Spleen (tissue), 11 donors: Measurements from ENCODE around the gene COX4I1. TPM values are rescaled to one million over a fixed set of nuclear protein-coding genes. Genes with fewer than 3 reads are reported as not detected.

Experiments used
- DNase-seq: peaks from one replicate; pipeline ENCODE4 v3.0.0-alpha.2; 2020
- H3K27ac ChIP-seq, 8 donors: fragments of 200-600 bp; sonication (generic) in 7 of 8; 1 replicate in 4 of 8; 2 replicates in 4 of 8; pipeline versions ENCODE4 v1.5.0 to v1.8.0; 2016 to 2021; ENCODE audit warnings: inconsistent platforms in 4 of 8, mild to moderate bottlenecking in 4 of 8, moderate library complexity in 1 of 8
- H3K27me3 ChIP-seq, 7 donors: fragments of 200-600 bp; sonication (generic) in 6 of 7; replicated peaks in 1 of 7; 1 replicate in 4 of 7; 2 replicates in 3 of 7; pipeline versions ENCODE4 v1.5.0 to v1.8.0; 2016 to 2021; ENCODE audit warnings: inconsistent platforms in 3 of 7, mild to moderate bottlenecking in 1 of 7
- H3K36me3 ChIP-seq, 6 donors: fragments of 200-600 bp; sonication (generic) in 5 of 6; 1 replicate in 4 of 6; 2 replicates in 2 of 6; pipeline versions ENCODE4 v1.5.0 to v1.8.0; 2016 to 2021; ENCODE audit warnings: inconsistent platforms in 2 of 6
- H3K4me1 ChIP-seq, 6 donors: fragments of 200-600 bp; sonication (generic) in 5 of 6; 1 replicate in 3 of 6; 2 replicates in 3 of 6; pipeline versions ENCODE4 v1.5.0 to v1.8.0; 2016 to 2021; ENCODE audit warnings: inconsistent platforms in 3 of 6
- H3K4me3 ChIP-seq, 8 donors: fragments of 200-600 bp; sonication (generic) in 7 of 8; 1 replicate in 4 of 8; 2 replicates in 4 of 8; pipeline versions ENCODE4 v1.5.0 to v1.8.0; 2016 to 2021; ENCODE audit warnings: inconsistent platforms in 4 of 8, mild to moderate bottlenecking in 4 of 8, moderate library complexity in 2 of 8
- H3K9me3 ChIP-seq, 8 donors: fragments of 200-600 bp; sonication (generic) in 7 of 8; 1 replicate in 4 of 8; 2 replicates in 4 of 8; pipeline versions ENCODE4 v1.5.0 to v1.8.0; 2016 to 2021; ENCODE audit warnings: inconsistent platforms in 4 of 8
- CTCF ChIP-seq, 11 experiments: fragments of 200-600 bp in 7 of 11; fragments of 450-650 bp in 4 of 11; sonication (generic) in 4 of 11; IDR thresholded peaks in 8 of 11; conservative IDR thresholded peaks in 3 of 11; 1 replicate in 7 of 11; 2 replicates in 4 of 11; pipeline versions ENCODE4 v1.4.0 to v1.8.0; 2016 to 2021; ENCODE audit warnings: antibody characterized with exemption in 11 of 11, inconsistent platforms in 4 of 11, mild to moderate bottlenecking in 1 of 11
- POLR2A ChIP-seq, 3 donors: fragments of 450-650 bp; IDR thresholded peaks; one replicate each; pipeline ENCODE4 v1.5.1; 2017; ENCODE audit warnings: antibody characterized with exemption in 3 of 3, mild to moderate bottlenecking in 1 of 3
- POLR2AphosphoS5 ChIP-seq, 3 donors: sonication (generic); formaldehyde crosslinking; IDR thresholded peaks; one replicate each; pipeline ENCODE4 v1.5.1; 2017; ENCODE audit warnings: antibody characterized with exemption in 3 of 3
- WGBS, 5 donors: extraction: QIAGEN DNeasy Blood & Tissue Kit in 3 of 5; methylation state at CpG; one replicate each; pipeline versions ENCODE4 v1.1.5 to v1.1.7; 2013 to 2018; 5-methylcytosine and 5-hydroxymethylcytosine counted together
- intact Hi-C: fragments of 100-400 bp; cut with DNase I; formaldehyde crosslinking; loops from one replicate; pipeline ENCODE4 v1.15.0; 2023; ENCODE audit warnings: low total_unique reads
- polyA plus RNA-seq, 3 donors: library from polyadenylated mRNA; stranded (reverse); fragments of 200-250 nt; gene quantifications; one replicate each; pipeline ENCODE4 v1.2.1, GENCODE V29; 2013
- total RNA-seq, 7 donors: library from RNA; depleted of rRNA in 3 of 7; stranded (reverse); fragments of >200 nt in 3 of 7; fragmentation: NEBNext Ultra II Directional in 4 of 7; extraction: Animal tissue kit (Norgen Biotek cat#: 25700) in 4 of 7; gene quantifications; one replicate each; pipeline versions ENCODE4 v1.1.0 to v1.2.1, GENCODE V29; 2016 to 2021
- donor health status: healthy with polysubstance abuse.
- donor health status: DM: no; HTN: no; CAD: no; lungs with moderate emphysema.
- donor health status: DM: no; HTN: no; CAD: no.
- donor health status: Bipolar disorder and iron deficiency.
- donor health status: healthy.
- donor health status: DM: no; HTN: no; CAD: no.
- donor health status: DM: yes; HTN: yes; CAD: no.

The COX4I1 gene
- total and polyA plus RNA-seq, 10 donors, result 348 to 1,132 (median 450) TPM

GRCh38 chr16:85753559-85753958 lies 45.9 kb upstream of the COX4I1 start:
- TF ChIP-seq POLR2A (IDR thresholded peaks at IDR 0.05), result no peak
- no peak for TF ChIP-seq CTCF (IDR thresholded peaks at IDR 0.05 in 8 of 11, conservative IDR thresholded peaks at IDR 0.05 in 3 of 11)
- no peak for TF ChIP-seq POLR2AphosphoS5 (IDR thresholded peaks at IDR 0.05)
- Histone ChIP-seq H3K27ac (peak overlapping the region in 4 of 8 donors; percentile 85 to 92 (median 88)), H3K27me3 (peaks cover 0 to 47% (median 15%) of the 10 kb centered on the region in 7 donors), H3K4me1 (peaks cover 29 to 97% (median 82%) of the 10 kb centered on the region in 6 donors), H3K9me3 (no peaks in the 10 kb centered on the region), H3K4me3 (no peak overlapping the region), H3K36me3 (no peaks in the 10 kb centered on the region)
- DNase-seq, result no peak
- 61 to 83% (median 74%) methylated on average over 6 of the region's 6 CpGs for WGBS, 5 donors
- intact Hi-C loops, result no loop called here

GRCh38 chr16:85753976-85754375 lies 45.5 kb upstream of the COX4I1 start:
- peaks cover 29 to 97% (median 82%) of the 10 kb centered on the region in 6 donors for H3K4me1 ChIP-seq
- intact Hi-C loops, result no loop called here

GRCh38 chr16:85754413-85754812 lies 45.1 kb upstream of the COX4I1 start:
- H3K4me1 ChIP-seq, result peaks cover 29 to 97% (median 83%) of the 10 kb centered on the region in 6 donors
- peaks cover 0 to 48% (median 15%) of the 10 kb centered on the region in 7 donors for H3K27me3 ChIP-seq
- no peak for TF ChIP-seq CTCF (IDR thresholded peaks at IDR 0.05 in 8 of 11, conservative IDR thresholded peaks at IDR 0.05 in 3 of 11)
- no peak for TF ChIP-seq POLR2A (IDR thresholded peaks at IDR 0.05)
- peak in 1 of 3 donors; percentile 28 for TF ChIP-seq POLR2AphosphoS5 (IDR thresholded peaks at IDR 0.05)

More at GRCh38 chr16:85753976-85754375, 45.5 kb upstream of the COX4I1 start:
- H3K4me3 ChIP-seq, result peak overlapping the region in 1 of 8 donors; percentile 21
- peak overlapping the region in 5 of 8 donors; percentile 85 to 92 (median 87) for H3K27ac ChIP-seq
- no peak for DNase-seq
- 66 to 82% (median 69%) methylated on average over 6 to 7 of the region's 7 CpGs for WGBS, 5 donors
- TF ChIP-seq CTCF (IDR thresholded peaks at IDR 0.05 in 8 of 11, conservative IDR thresholded peaks at IDR 0.05 in 3 of 11) (no peak), POLR2A (IDR thresholded peaks at IDR 0.05) (no peak), POLR2AphosphoS5 (IDR thresholded peaks at IDR 0.05) (no peak)
- peaks cover 0 to 48% (median 15%) of the 10 kb centered on the region in 7 donors for H3K27me3 ChIP-seq
- no peaks in the 10 kb centered on the region for H3K9me3 ChIP-seq
- no peaks in the 10 kb centered on the region for H3K36me3 ChIP-seq

GRCh38 chr16:85755929-85756768 lies 43.3 kb upstream of the COX4I1 start:
- TF ChIP-seq POLR2AphosphoS5 (IDR thresholded peaks at IDR 0.05) (peak; percentile 58 to 92 (median 75)), POLR2A (IDR thresholded peaks at IDR 0.05) (peak in 2 of 3 donors; percentile 27 to 41), CTCF (IDR thresholded peaks at IDR 0.05 in 8 of 11, conservative IDR thresholded peaks at IDR 0.05 in 3 of 11) (no peak)
- peak overlapping the region in 1 of 8 donors; percentile 22 for H3K4me3 ChIP-seq
- H3K27me3 ChIP-seq, result peaks cover 0 to 37% (median 5%) of the 10 kb centered on the region in 7 donors
- peak overlapping the region; percentile 69 to 92 (median 85) for H3K27ac ChIP-seq
- intact Hi-C loops, result no loop called here
- 56 to 71% (median 59%) methylated on average over 24 to 25 of the region's 25 CpGs for WGBS, 5 donors
- peak; percentile 87 for DNase-seq
- H3K4me1 ChIP-seq, result peaks cover 21 to 99% (median 73%) of the 10 kb centered on the region in 6 donors
- H3K9me3 ChIP-seq, result no peaks in the 10 kb centered on the region
- H3K36me3 ChIP-seq, result no peaks in the 10 kb centered on the region

More at GRCh38 chr16:85754413-85754812, 45.1 kb upstream of the COX4I1 start:
- H3K27ac ChIP-seq, result peak overlapping the region in 6 of 8 donors; percentile 13 to 92 (median 86)
- WGBS, 5 donors, result 42 to 53% (median 51%) methylated on average over 7 of the region's 7 CpGs
- no peak for DNase-seq
- H3K4me3 ChIP-seq, result peak overlapping the region in 1 of 8 donors; percentile 21
- H3K9me3 ChIP-seq, result no peaks in the 10 kb centered on the region
- intact Hi-C loops, result no loop called here
- H3K36me3 ChIP-seq, result no peaks in the 10 kb centered on the region
